Tibial artery (tissue), 4 donors: ENCODE results near the gene RCOR2.

Experiments used
- DNase-seq, 2 donors: peaks; one replicate each; pipeline ENCODE4 v3.0.0-alpha.2; 2019
- H3K27ac ChIP-seq, 2 donors: fragments of 200-600 bp; sonication (generic) in 1 of 2; 1 replicate in 1 of 2; 2 replicates in 1 of 2; pipeline ENCODE4 v1.5.1; 2018 to 2019; ENCODE audit warnings: mild to moderate bottlenecking in 1 of 2
- H3K27me3 ChIP-seq, 2 donors: fragments of 200-600 bp; sonication (generic) in 1 of 2; one replicate each; pipeline versions ENCODE4 v1.5.1 to v1.6.0; 2016 to 2019
- H3K36me3 ChIP-seq, 3 donors: fragments of 200-600 bp; sonication (generic) in 2 of 3; one replicate each; pipeline ENCODE4 v1.5.1; 2016 to 2019; ENCODE audit warnings: mild to moderate bottlenecking in 2 of 3
- H3K4me1 ChIP-seq, 4 donors: fragments of 200-600 bp; sonication (generic) in 2 of 4; 1 replicate in 3 of 4; 2 replicates in 1 of 4; pipeline ENCODE4 v1.5.1; 2016 to 2019
- H3K4me3 ChIP-seq, 2 donors: fragments of 200-600 bp; sonication (generic) in 1 of 2; 1 replicate in 1 of 2; 2 replicates in 1 of 2; pipeline ENCODE4 v1.5.1; 2018 to 2019; ENCODE audit warnings: mild to moderate bottlenecking in 2 of 2
- H3K9me3 ChIP-seq, 3 donors: fragments of 200-600 bp; sonication (generic) in 1 of 3; one replicate each; pipeline ENCODE4 v1.5.1; 2016 to 2019
- CTCF ChIP-seq, 2 experiments: fragments of 200-600 bp in 1 of 2; fragments of 450-650 bp in 1 of 2; IDR thresholded peaks; one replicate each; pipeline ENCODE4 v1.5.1; 2017 to 2019; ENCODE audit warnings: antibody characterized with exemption in 2 of 2, mild to moderate bottlenecking in 1 of 2, moderate library complexity in 1 of 2
- intact Hi-C: fragments of 100-400 bp; cut with DNase I; formaldehyde crosslinking; loops from one replicate; pipeline ENCODE4 v1.15.0; 2023; ENCODE audit warnings: low total_unique reads

The RCOR2 gene

GRCh38 chr11:63908631-63909401 is 8.1 kb downstream of the RCOR2 start:
- no peak for DNase-seq
- peak overlapping the region; percentile 59 to 69 for H3K27ac ChIP-seq
- H3K27me3 ChIP-seq: no peaks in the 10 kb centered on the region
- no peaks in the 10 kb centered on the region for H3K9me3 ChIP-seq
- H3K4me1 ChIP-seq: peaks cover 0 to 58% (median 41%) of the 10 kb centered on the region in 4 donors
- intact Hi-C loops: no loop called here
- no peak overlapping the region for H3K4me3 ChIP-seq
- no peak for TF ChIP-seq CTCF (IDR thresholded peaks at IDR 0.05)
- peaks cover 18 to 63% (median 45%) of the 10 kb centered on the region in 3 donors for H3K36me3 ChIP-seq

GRCh38 chr11:63907808-63908530 is 9.0 kb downstream of the RCOR2 start:
- peaks cover 0 to 58% (median 41%) of the 10 kb centered on the region in 4 donors for H3K4me1 ChIP-seq
- H3K27me3 ChIP-seq: no peaks in the 10 kb centered on the region
- TF ChIP-seq CTCF (IDR thresholded peaks at IDR 0.05): no peak
- intact Hi-C loops: no loop called here
- no peaks in the 10 kb centered on the region for H3K9me3 ChIP-seq
- no peak for DNase-seq
- peak overlapping the region; percentile 59 to 69 for H3K27ac ChIP-seq
- peaks cover 26 to 72% (median 54%) of the 10 kb centered on the region in 3 donors for H3K36me3 ChIP-seq
- no peak overlapping the region for H3K4me3 ChIP-seq

- TF ChIP-seq CTCF (IDR thresholded peaks at IDR 0.05): no peak
- Histone ChIP-seq H3K36me3 (peaks cover 35 to 81% (median 63%) of the 10 kb centered on the region in 3 donors), H3K4me1 (peaks cover 0 to 58% (median 41%) of the 10 kb centered on the region in 4 donors), H3K4me3 (no peak overlapping the region), H3K27ac (no peak overlapping the region), H3K27me3 (no peaks in the 10 kb centered on the region), H3K9me3 (no peaks in the 10 kb centered on the region)
- DNase-seq: no peak
- intact Hi-C loops: no loop called here
Measured at GRCh38 chr11:63907063-63907462, 9.9 kb downstream of the RCOR2 start.

- no peak for DNase-seq
- Histone ChIP-seq H3K4me3 (no peak overlapping the region), H3K9me3 (no peaks in the 10 kb centered on the region), H3K27ac (no peak overlapping the region), H3K36me3 (peaks cover 40 to 85% (median 68%) of the 10 kb centered on the region in 3 donors), H3K27me3 (no peaks in the 10 kb centered on the region), H3K4me1 (peaks cover 0 to 55% (median 41%) of the 10 kb centered on the region in 4 donors)
- intact Hi-C loops: no loop called here
- no peak for TF ChIP-seq CTCF (IDR thresholded peaks at IDR 0.05)
Measured at GRCh38 chr11:63906585-63906984, 10.4 kb downstream of the RCOR2 start.

- H3K27ac ChIP-seq: peak overlapping the region; percentile 47 to 70
- intact Hi-C loops: no loop called here
- DNase-seq: no peak
- no peaks in the 10 kb centered on the region for H3K27me3 ChIP-seq
- H3K36me3 ChIP-seq: peaks cover 42 to 89% (median 72%) of the 10 kb centered on the region in 3 donors
- peaks cover 0 to 50% (median 38%) of the 10 kb centered on the region in 4 donors for H3K4me1 ChIP-seq
- no peak for TF ChIP-seq CTCF (IDR thresholded peaks at IDR 0.05)
- no peaks in the 10 kb centered on the region for H3K9me3 ChIP-seq
- no peak overlapping the region for H3K4me3 ChIP-seq
Measured at GRCh38 chr11:63906087-63906486, 10.9 kb downstream of the RCOR2 start.
